ENCODE data around the gene OR2V2.

DNA sequence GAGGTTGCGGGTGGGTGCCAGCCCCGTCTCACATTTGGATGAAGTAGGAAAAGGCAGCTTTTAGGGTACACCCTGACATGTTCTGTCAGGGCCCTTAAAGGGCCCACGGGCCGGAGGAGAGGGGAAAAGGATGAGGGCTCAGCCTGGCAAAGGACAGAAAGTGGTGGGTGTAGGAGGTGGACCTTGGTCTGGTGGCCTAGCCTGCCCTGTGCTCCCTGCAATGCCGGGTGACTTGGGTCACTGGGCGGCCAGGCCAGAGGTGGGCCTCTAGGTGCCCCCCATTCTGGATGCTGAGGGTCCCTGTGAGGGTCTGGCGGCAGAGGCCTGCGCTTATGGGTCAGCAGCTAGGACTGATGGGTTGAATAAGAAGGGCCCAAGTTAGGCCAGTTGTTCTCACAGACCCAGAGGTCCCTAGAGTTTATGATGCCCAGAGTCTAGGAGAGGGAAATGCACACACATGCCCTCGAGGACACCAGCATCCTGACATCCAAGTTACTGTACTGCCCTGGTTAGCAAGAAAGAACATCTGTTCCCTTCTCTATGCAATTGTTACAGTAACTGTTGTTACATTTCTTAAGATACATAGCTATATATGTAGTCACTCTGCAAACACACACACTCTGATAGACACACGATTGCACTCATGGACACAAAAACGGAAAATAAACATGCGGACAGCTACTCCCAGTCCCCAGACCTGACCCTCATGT, 45.1 kb downstream of the OR2V2 start:
- TF ChIP-seq, protein P1, sequence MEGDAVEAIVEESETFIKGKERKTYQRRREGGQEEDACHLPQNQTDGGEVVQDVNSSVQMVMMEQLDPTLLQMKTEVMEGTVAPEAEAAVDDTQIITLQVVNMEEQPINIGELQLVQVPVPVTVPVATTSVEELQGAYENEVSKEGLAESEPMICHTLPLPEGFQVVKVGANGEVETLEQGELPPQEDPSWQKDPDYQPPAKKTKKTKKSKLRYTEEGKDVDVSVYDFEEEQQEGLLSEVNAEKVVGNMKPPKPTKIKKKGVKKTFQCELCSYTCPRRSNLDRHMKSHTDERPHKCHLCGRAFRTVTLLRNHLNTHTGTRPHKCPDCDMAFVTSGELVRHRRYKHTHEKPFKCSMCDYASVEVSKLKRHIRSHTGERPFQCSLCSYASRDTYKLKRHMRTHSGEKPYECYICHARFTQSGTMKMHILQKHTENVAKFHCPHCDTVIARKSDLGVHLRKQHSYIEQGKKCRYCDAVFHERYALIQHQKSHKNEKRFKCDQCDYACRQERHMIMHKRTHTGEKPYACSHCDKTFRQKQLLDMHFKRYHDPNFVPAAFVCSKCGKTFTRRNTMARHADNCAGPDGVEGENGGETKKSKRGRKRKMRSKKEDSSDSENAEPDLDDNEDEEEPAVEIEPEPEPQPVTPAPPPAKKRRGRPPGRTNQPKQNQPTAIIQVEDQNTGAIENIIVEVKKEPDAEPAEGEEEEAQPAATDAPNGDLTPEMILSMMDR (IDR thresholded peaks at IDR 0.05): no peak
- TF ChIP-seq POLR2A (IDR thresholded peaks at IDR 0.05): no peak
- no peak for TF ChIP-seq EP300 (IDR thresholded peaks at IDR 0.05)
- no peak for TF ChIP-seq POLR2AphosphoS5 (IDR thresholded peaks at IDR 0.05)
